ENCODE results near the gene TMEM87B.

DNA sequence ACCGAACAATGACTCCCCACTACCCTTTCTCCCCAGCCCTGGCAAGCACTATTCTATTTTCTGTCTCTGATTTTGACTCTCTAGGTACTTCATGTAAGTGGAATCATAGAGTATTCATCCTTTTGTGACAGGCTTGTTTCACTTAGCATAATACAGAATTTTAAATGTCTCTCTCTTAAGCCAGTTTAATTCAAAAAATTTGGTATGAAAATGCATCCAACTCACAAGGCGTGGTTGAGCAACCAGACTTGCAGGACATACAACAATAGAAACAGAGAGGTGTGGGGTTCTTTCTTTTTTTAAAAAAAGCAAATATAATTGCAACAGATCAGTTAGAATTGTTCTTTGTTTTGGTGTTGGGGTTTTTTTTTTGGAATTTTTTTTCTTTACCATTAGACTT is 47.6 kb upstream of the TMEM87B start:
- TF ChIP-seq ZNF274 (IDR thresholded peaks at IDR 0.05; ENCODE audit: low read depth, low read length) = no peak
- no peak for TF ChIP-seq YY1 (IDR thresholded peaks at IDR 0.05; ENCODE audit: insufficient read depth, insufficient read length)
- TF ChIP-seq SUZ12 (IDR thresholded peaks at IDR 0.05; ENCODE audit: extremely low read depth, insufficient read depth, insufficient read length) = no peak
